B cell (primary cell): Measurements from ENCODE around the gene JPH2. TPM values are rescaled to one million over a fixed set of nuclear protein-coding genes. Genes with fewer than 3 reads are reported as not detected.

ENCODE experiments used
- ATAC-seq: fragments of 200-7000 bp; cut with Tn5 transposase; one replicate; pipeline ENCODE4 v1.10.0; 2021; ENCODE audit warnings: low read depth, mild to moderate bottlenecking, moderate number of reproducible peaks, moderate library complexity
- CTCF ChIA-PET: fragments of 350-600 bp; sonication (Branson Sonifier 250); formaldehyde crosslinking; loops from one replicate; lab custom pipeline; 2021; ENCODE audit warnings: antibody characterized with exemption, inconsistent platforms; lab: Charles Lee
- POLR2A ChIA-PET: fragments of 350-600 bp; sonication (Branson Sonifier 250); formaldehyde crosslinking; loops from one replicate; lab custom pipeline; 2021; ENCODE audit warnings: antibody characterized with exemption; lab: Charles Lee
- DNase-seq: peaks from one replicate; pipeline ENCODE4 v3.0.0; 2013
- H2AFZ ChIP-seq: 2 replicates; pipeline ENCODE4 v1.6.1; 2012; ENCODE audit warnings: mild to moderate bottlenecking, low read depth, low read length; ENCODE audit not compliant: insufficient read depth, poor library complexity, severe bottlenecking
- H3K27ac ChIP-seq, 2 donors: 1 replicate in 1 of 2; 2 replicates in 1 of 2; pipeline ENCODE4 v1.5.1; 2012 to 2013; ENCODE audit warnings: low read length in 2 of 2, mild to moderate bottlenecking in 2 of 2, moderate library complexity in 1 of 2
- H3K27me3 ChIP-seq, 4 experiments: fragments of 200-600 bp in 1 of 4; sonication (generic) in 1 of 4; replicated peaks in 1 of 4; 1 replicate in 2 of 4; 2 replicates in 2 of 4; pipeline versions ENCODE4 v1.6.1 to v1.7.0; 2013 to 2016; ENCODE audit warnings: low read length in 3 of 4, mild to moderate bottlenecking in 2 of 4, mixed read lengths in 1 of 4, moderate library complexity in 1 of 4; ENCODE audit not compliant: insufficient read depth in 4 of 4, control insufficient read depth in 3 of 4; ENCODE audit errors: control extremely low read depth in 1 of 4
- H3K36me3 ChIP-seq, 2 experiments: replicated peaks in 1 of 2; 1 replicate in 1 of 2; 2 replicates in 1 of 2; pipeline versions ENCODE4 v1.6.1 to v1.7.1; 2013; ENCODE audit warnings: low read length in 1 of 2; ENCODE audit not compliant: insufficient read depth in 2 of 2, control insufficient read depth in 1 of 2; ENCODE audit errors: control extremely low read depth in 1 of 2, extremely low read depth in 1 of 2
- H3K4me1 ChIP-seq, 2 donors: fragments of 200-600 bp in 1 of 2; sonication (generic) in 1 of 2; 1 replicate in 1 of 2; 2 replicates in 1 of 2; pipeline versions ENCODE4 v1.5.1 to v1.6.1; 2013 to 2017; ENCODE audit warnings: low read length in 2 of 2; ENCODE audit not compliant: control insufficient read depth in 2 of 2, insufficient read depth in 2 of 2
- H3K4me2 ChIP-seq: replicated peaks from 2 replicates; pipeline ENCODE3; 2012; ENCODE audit warnings: mild to moderate bottlenecking, low read depth, low read length; ENCODE audit not compliant: poor library complexity, severe bottlenecking
- H3K4me3 ChIP-seq, 5 experiments: fragments of 200-600 bp in 1 of 5; sonication (generic) in 1 of 5; 1 replicate in 3 of 5; 2 replicates in 2 of 5; pipeline versions ENCODE4 v1.5.1 to v1.7.0; 2011 to 2016; ENCODE audit warnings: low read length in 4 of 5, mild to moderate bottlenecking in 4 of 5, low read depth in 2 of 5, control low read depth in 1 of 5, moderate library complexity in 1 of 5; ENCODE audit not compliant: insufficient read depth in 1 of 5; ENCODE audit errors: control extremely low read depth in 1 of 5, extremely low read depth in 1 of 5
- H3K79me2 ChIP-seq: fragments of 200-600 bp; sonication (generic); one replicate; pipeline ENCODE4 v1.6.0; 2016; ENCODE audit warnings: low read length; ENCODE audit not compliant: control insufficient read depth, insufficient read depth
- H3K9ac ChIP-seq: fragments of 200-600 bp; sonication (generic); 2 replicates; pipeline ENCODE4 v1.6.1; 2017; ENCODE audit warnings: mild to moderate bottlenecking, low read length, moderate library complexity
- H3K9me3 ChIP-seq, 3 donors: one replicate each; pipeline versions ENCODE4 v1.6.1 to v1.7.1; 2013; ENCODE audit warnings: low read length in 2 of 3; ENCODE audit not compliant: control insufficient read depth in 2 of 3, insufficient read depth in 1 of 3; ENCODE audit errors: control extremely low read depth in 1 of 3
- H4K20me1 ChIP-seq: 2 replicates; pipeline ENCODE4 v1.6.0; 2012; ENCODE audit warnings: mild to moderate bottlenecking, low read length; ENCODE audit not compliant: insufficient read depth, control insufficient read depth, poor library complexity, severe bottlenecking
- H3K27ac Mint-ChIP-seq: one replicate; pipeline ENCODE4 v1.8.0; 2021; ENCODE audit warnings: mixed read lengths
- H3K27me3 Mint-ChIP-seq: one replicate; pipeline ENCODE4 v1.8.0; 2021; ENCODE audit warnings: mixed read lengths
- H3K4me1 Mint-ChIP-seq: one replicate; pipeline ENCODE4 v1.8.0; 2021; ENCODE audit warnings: mixed read lengths
- H3K4me3 Mint-ChIP-seq: one replicate; pipeline ENCODE4 v1.8.0; 2021; ENCODE audit warnings: mixed read lengths
- H3K9me3 Mint-ChIP-seq: one replicate; pipeline ENCODE4 v1.8.0; 2022; ENCODE audit warnings: mixed read lengths; ENCODE audit not compliant: insufficient read depth
- EZH2 ChIP-seq: IDR thresholded peaks from 2 replicates; pipeline ENCODE4 v1.6.1; 2012; ENCODE audit warnings: borderline replicate concordance, low read depth, mild to moderate bottlenecking, moderate library complexity, low read length; ENCODE audit not compliant: insufficient read depth, poor library complexity, severe bottlenecking
- WGBS: methylation state at CpG from one replicate; pipeline ENCODE4 v1.1.5; 2013; ENCODE audit warnings: missing lambda C conversion rate; ENCODE audit not compliant: insufficient coverage; 5-methylcytosine and 5-hydroxymethylcytosine counted together
- intact Hi-C: fragments of 100-400 bp; cut with micrococcal nuclease; formaldehyde crosslinking; loops from one replicate; pipeline ENCODE4 v1.10.0; 2022
- polyA plus RNA-seq: library from polyadenylated mRNA; depleted of rRNA; stranded (reverse); fragments of >200 nt; gene quantifications from 2 replicates; pipeline ENCODE4 v1.2.3, GENCODE V29; 2012
- total RNA-seq, 2 donors: library from RNA; stranded (reverse); fragments of 120-200 nt in 1 of 2; gene quantifications; 1 replicate in 1 of 2; 2 replicates in 1 of 2; pipeline versions ENCODE4 v1.2.3 to v1.2.4, GENCODE V29; 2013 to 2022
- TF ChIP-seq, protein P1 (sequence below): fragments of 200-600 bp; IDR thresholded peaks from one replicate; pipeline ENCODE4 v1.8.0; 2022; ENCODE audit warnings: antibody characterized with exemption, mild to moderate bottlenecking

The JPH2 gene
- total and polyA plus RNA-seq, 2 donors (not counting 1 experiment from before 2014, with no cell fraction given), result 0.10 TPM; not detected in 1

DNA sequence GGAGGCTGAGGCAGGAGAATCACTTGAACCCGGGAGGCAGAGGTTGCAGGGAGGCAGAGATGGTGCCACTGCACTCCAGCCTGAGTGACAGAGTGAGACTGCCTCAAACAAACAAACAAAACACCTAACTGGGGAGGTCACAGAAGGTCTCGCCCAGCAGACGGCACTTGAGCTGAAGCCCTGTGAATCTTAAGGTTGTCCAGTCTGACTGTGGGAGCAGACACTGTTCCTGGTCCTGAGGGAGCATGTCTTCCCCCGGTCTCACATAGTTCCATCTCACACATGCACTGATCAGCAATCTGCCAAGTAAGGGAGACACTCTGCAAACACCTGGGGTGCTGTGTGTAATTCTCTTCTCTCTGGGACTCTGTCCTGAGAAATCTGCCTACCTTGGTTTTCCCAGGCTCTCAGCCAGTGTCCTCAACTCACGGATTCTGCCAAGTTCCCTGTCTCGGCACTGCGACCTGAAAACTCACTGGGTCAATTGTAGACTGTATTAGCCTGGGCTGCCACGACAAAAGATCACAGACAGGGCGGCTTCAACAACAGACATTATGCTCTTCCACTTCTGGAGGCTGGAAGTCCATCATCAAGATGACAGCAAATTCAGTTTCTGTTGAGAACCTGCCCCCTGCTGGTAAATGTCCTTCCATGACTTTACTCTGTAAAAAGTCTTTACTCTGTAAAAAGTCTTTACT lies 94.3 kb downstream of the JPH2 start:
- CTCF ChIA-PET, result interaction anchor here (0.9 to 2.3 kb wide), 4 partner anchors 9 to 644 kb away, joined by 3 to 7 read pairs (median 4); no protein-coding TSS in a partner anchor

DNA sequence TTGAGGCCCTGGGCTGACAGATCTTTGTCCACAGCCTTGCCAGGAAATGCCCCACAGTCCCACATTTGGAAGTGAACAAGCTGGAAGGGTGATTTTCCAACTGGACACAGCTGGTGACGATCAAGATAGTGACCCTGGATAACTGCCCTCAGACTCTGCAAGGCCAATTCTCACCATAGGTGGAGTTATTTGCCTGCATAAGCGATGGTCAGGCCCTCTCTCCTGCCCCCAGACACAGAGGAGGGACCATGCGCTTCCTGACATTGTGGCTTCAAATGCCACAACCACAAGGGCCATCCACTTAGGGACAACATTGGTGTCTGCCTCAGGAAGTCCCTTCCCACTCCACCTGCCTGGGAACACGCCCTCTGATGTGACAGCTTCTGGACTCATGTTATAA lies 96.0 kb downstream of the JPH2 start:
- Mint-ChIP-seq H3K27me3 (peaks cover 21% of the 10 kb centered on the region), H3K4me1 (no peaks in the 10 kb centered on the region), H3K27ac (no peak overlapping the region), H3K4me3 (no peak overlapping the region), H3K9me3 (no peaks in the 10 kb centered on the region)
- ChIA-PET POLR2A (no interaction called here), CTCF (interaction anchor here (1.1 to 2.3 kb wide), 4 partner anchors 8 to 35 kb away, joined by 3 to 7 read pairs (median 6); no protein-coding TSS in a partner anchor)
- Histone ChIP-seq H3K9me3 (peaks cover 0 to 3% (median 0%) of the 10 kb centered on the region in 3 donors), H4K20me1 (no peaks in the 10 kb centered on the region), H3K4me2 (no peak overlapping the region), H3K9ac (no peak overlapping the region), H3K36me3 (no peaks in the 10 kb centered on the region), H3K4me3 (no peak overlapping the region), H3K27me3 (peaks cover 0 to 4% (median 3%) of the 10 kb centered on the region in 4 experiments), H3K79me2 (no peaks in the 10 kb centered on the region), H3K27ac (no peak overlapping the region), H2AFZ (no peak overlapping the region), H3K4me1 (no peaks in the 10 kb centered on the region)
- intact Hi-C loops, result no loop called here
- TF ChIP-seq, protein P1, sequence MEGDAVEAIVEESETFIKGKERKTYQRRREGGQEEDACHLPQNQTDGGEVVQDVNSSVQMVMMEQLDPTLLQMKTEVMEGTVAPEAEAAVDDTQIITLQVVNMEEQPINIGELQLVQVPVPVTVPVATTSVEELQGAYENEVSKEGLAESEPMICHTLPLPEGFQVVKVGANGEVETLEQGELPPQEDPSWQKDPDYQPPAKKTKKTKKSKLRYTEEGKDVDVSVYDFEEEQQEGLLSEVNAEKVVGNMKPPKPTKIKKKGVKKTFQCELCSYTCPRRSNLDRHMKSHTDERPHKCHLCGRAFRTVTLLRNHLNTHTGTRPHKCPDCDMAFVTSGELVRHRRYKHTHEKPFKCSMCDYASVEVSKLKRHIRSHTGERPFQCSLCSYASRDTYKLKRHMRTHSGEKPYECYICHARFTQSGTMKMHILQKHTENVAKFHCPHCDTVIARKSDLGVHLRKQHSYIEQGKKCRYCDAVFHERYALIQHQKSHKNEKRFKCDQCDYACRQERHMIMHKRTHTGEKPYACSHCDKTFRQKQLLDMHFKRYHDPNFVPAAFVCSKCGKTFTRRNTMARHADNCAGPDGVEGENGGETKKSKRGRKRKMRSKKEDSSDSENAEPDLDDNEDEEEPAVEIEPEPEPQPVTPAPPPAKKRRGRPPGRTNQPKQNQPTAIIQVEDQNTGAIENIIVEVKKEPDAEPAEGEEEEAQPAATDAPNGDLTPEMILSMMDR, result no peak
- TF ChIP-seq EZH2, result no peak
- DNase-seq (no peak), ATAC-seq (no peak)
- 83% methylated on average over 4 of the region's 4 CpGs for WGBS

More for the DNA sequence above, 94.3 kb downstream of the JPH2 start:
- TF ChIP-seq EZH2, result no peak
- TF ChIP-seq, protein P1, result peak; percentile 51
- Histone ChIP-seq H3K4me3 (no peak overlapping the region), H3K9ac (no peak overlapping the region), H3K27me3 (peaks cover 0 to 6% (median 2%) of the 10 kb centered on the region in 4 experiments), H2AFZ (no peak overlapping the region), H3K27ac (no peak overlapping the region), H3K79me2 (no peaks in the 10 kb centered on the region), H3K9me3 (no peaks in the 10 kb centered on the region), H3K4me1 (no peaks in the 10 kb centered on the region), H4K20me1 (no peaks in the 10 kb centered on the region), H3K36me3 (no peaks in the 10 kb centered on the region), H3K4me2 (no peak overlapping the region)
- 84% methylated on average over 9 of the region's 9 CpGs for WGBS
- ATAC-seq (no peak), DNase-seq (no peak)
- Mint-ChIP-seq H3K27me3 (peaks cover 20% of the 10 kb centered on the region), H3K4me1 (no peaks in the 10 kb centered on the region), H3K9me3 (no peaks in the 10 kb centered on the region), H3K27ac (no peak overlapping the region), H3K4me3 (no peak overlapping the region)
- POLR2A ChIA-PET, result no interaction called here
- intact Hi-C loops, result no loop called here
